ENCODE measurements around the gene HSPB6.
"Not testable (repeated sequence)": the region's sequence is repeated elsewhere in the genome, so short reads cannot be mapped to it uniquely, and the experiment has no call there.

The HSPB6 gene

DNA sequence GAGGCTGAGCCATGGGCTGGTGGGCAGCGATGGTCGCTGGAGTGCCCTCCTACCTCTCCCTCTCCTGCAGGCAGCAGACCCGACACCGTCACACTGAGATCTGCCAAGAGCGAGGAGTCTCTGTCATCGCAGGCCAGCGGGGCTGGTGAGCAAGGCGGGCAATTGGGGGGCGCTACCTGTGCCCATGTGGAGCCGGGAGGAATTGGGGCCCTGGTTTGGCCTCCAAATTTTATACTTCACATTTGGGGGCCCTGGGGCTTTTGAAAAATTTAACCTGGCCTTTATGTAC, 28.5 kb upstream of the HSPB6 start:
- DNase-seq, result no peak

DNA sequence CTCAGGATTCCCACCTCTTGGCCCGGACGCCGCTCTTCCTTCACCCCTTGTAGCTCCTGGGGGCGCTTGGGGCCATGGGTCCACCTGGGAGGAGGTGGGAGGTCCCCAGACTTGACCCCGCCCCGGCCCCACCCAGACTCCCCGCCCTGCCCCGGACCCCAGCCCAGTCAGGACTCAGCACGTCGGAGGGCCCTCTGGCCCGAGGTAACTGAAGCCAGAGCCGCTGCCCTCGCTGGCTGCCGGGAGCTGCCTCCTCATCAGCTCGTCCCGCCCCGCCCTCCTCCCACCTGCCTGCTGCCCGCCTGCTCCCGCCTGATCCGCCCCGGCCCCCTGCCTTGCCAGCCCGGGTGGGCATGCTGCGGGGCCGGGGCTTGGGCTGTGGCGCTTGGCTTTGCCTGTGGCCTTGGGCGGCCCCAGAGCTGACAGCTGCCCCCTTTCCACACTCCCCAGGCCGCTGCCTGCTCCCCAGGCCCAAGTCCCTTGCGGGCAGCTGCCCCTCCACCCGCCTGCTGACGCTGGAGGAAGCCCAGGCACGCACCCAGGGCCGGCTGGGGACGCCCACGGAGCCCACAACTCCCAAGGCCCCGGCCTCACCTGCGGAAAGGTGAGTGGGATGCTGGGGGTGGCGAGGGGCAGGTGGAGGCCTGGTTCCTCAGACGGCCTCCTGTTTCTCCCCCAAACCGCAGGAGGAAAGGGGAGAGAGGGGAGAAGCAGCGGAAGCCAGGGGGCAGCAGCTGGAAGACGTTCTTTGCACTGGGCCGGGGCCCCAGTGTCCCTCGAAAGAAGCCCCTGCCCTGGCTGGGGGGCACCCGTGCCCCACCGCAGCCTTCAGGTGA, 27.9 kb upstream of the HSPB6 start:
- no peak for DNase-seq

DNA sequence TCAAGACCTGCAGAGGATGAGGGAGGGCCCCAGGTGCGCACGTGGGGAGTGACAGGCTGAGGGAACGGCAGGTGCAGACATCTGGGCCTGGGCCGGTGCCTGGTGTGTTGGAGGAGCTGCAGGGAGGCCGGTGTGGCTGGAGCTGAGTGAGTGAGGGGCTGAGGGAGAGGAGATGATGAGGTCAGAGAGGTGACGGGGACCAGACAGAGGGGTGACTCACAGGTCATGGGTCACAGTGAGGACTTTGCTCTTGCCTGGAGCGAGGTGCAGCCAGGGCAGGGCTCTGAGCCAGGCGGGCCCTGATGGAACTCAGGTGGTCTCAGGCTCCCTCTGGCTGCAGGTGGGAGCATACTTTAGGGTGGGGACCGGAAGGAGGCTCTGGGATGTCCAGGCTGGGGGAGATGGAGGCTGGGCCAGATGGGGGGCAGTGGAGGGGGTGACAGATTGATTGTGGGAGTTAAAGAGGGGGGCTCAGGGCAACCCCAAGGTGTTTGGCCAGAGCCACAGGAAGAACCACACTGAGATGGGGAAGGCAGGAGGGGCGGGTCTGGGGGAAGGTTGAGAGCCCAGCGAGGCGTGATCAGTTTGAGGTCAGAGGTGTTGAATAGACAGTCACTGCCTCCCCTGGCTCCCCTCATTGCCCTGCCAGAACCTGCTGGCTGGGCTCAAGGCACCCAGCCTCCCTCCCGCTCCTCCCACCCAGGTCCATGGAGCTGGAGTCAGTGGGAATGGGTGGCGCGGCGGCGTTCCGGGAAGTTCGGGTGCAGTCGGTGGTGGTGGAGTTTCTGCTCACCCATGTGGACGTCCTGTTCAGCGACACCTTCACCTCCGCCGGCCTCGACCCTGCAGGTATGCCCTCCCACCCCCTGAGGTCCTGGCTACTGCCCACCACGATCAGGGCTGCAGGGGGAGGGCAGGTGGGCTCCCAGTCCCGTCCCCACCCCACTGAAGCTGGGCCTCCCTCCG, 26.9 kb upstream of the HSPB6 start:
- DNase-seq, result no peak

DNA sequence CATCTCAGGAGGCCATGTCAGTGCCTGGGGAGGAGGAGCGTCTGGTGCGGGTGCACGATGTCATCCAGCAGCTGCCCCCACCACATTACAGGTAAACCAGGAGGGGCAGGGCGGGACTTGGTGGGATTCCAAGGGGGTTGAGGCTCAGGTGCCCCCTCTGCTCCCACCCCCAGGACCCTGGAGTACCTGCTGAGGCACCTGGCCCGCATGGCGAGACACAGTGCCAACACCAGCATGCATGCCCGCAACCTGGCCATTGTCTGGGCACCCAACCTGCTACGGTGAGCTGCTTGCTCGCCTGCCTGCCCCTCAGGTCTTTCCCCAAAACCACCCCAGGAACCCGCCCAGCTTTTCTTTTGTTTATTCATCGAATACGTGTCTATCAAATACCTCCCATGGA, 25.8 kb upstream of the HSPB6 start:
- no peak for DNase-seq

DNA sequence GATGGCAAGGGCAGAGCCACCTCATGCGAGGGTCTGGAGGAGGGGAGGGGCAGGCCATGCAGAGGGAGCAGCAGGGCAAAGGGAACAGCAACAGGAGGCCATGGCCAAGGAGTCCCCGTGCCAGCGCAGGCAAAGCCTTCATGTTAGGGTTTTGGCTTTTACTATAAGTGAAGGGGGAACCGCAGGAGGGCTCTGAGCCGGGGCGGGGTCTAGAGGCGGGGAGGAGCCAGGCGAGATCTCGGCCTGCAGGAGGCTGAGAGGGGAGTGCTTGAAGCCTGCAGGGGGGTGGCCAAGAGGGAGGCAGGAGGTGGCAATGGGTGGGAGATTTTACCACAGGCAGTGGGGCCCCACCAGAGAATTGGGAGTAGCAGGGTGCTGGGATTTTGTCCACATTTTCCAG, 24.8 kb upstream of the HSPB6 start:
- no peak for DNase-seq

DNA sequence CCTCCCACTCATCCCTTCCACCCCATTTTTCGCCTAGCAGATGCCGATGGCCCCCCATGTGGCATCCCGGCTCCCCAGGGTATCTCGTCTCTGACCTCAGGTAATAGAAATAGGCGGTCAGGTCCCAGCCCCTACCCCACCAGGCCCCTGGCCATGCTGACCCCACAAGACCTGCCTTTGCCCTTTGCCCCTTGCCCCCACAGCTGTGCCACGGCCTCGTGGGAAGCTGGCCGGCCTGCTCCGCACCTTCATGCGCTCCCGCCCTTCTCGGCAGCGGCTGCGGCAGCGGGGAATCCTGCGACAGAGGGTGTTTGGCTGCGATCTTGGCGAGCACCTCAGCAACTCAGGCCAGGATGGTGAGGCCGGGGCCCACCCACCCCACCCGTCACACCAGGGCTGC, 23.9 kb upstream of the HSPB6 start:
- DNase-seq, result no peak

DNA sequence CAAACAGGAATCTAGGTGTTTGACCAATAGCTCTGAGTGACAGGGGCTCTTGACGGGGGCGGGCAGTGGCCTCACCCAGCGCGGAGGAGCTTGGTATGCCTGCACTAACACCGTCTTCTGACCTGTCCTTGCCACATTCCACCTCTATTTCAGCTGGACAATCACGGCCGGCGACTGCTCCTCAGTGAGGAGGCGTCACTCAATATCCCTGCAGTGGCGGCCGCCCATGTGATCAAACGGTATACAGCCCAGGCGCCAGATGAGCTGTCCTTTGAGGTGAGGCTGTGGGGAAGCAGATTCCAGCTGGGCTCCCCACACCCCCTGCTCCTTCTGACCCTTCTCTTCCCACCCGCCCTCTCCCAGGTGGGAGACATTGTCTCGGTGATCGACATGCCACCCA, 23.2 kb upstream of the HSPB6 start:
- DNase-seq, result no peak

DNA sequence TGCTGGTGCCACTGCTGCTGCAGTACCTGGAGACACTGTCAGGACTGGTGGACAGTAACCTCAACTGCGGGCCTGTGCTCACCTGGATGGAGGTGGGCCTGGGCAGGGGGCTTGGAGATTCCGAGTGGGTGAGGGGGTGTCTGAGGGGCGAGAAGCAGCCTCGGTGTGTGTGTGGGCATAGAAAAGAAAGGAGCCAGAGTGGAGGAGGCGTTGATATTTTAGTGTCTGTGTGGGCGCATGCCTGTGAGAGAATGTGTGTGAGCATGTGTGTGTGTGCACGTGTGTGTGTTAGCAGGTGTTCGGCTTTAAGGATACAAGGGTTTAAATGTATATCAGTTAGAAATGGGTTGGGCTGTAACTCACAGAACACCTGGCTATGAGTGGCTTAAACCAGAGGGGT, 22.2 kb upstream of the HSPB6 start:
- DNase-seq, result no peak

DNA sequence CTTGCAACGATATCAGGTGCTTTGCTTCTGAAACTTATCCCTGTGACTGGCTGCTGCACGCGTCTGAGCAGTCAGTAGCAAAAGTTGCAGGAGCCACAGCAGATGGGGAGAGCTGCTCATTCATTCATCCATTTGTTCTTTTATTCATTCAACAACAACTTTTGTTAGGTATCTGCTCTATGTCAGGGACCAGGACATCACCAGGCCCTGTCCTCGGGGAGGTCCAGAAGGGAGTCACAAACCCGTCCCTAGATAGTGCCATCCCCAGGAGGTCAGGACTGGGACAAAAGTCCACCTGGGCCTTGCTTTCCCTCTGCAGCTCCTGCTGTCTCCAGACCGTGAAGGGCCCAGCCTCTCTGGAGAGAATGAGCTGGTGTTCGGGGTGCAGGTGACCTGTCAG, 21.1 kb upstream of the HSPB6 start:
- DNase-seq, result no peak

DNA sequence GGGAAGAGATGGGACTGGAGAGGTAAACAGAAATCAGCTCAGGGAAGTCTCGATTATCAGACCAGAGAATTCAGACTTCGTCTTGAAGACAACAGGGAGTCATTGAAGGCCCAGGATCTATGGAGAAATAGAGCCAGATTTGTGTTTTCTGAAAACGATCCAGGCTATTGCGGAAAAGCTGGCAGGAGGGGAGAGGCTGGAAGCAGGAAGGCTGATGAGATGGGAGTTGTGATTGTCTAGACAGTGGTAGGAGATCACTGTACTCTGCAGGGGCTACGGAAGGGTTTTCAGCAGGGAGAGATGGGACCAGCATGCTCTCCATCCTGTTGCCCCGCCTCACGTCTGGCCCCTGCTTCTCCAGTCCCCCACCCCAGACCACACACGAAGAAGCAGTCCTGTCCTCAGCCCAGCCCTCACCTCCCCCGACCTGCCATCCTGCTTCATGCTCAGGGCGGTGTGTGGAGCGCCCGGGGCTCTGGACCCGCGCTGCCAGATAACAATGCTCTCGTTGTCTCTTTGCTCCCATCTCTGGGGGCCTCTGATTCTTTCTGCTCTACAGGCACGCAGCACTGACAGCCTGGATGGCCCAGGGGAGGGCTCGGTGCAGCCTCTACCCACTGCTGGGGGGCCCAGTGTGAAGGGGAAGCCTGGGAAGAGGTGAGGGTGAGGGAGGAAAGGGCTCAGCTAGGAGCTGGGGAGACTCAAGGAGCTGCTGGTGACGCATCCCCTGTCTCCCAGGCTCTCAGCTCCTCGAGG, 20.4 kb upstream of the HSPB6 start:
- DNase-seq, result no peak

DNA sequence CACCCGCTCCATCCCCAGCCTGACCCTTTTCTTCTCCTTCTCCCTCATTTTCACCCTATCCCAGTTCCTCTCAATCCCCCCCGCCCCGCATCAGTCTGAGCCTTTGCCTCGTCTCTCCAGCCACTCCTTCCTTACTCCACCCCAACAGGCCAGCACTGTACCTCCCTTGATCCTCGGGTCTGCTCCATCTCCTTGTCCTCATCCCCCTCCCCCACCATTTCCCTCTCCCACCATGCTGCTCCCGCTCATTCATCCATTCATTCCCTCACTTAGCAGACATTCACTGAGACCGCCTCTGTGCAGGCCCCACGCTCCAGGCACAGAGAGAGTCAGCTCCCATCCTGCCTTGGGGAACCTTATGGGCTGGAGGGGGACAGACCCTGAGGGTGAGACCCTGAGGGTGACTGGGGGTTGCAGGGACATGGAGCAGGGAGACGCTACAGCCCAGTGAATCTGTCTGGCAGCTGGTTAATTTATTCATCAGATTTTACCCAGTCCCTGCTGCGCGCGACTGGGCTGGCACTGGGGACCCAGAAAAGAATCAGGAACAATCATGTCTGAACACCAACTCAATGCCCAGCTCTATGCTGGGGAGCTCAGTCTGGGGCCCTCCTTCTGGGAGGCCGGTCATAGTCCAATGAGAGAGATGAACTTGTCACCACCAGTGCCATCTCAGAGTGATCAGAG, 19.4 kb upstream of the HSPB6 start:
- DNase-seq, result no peak

DNA sequence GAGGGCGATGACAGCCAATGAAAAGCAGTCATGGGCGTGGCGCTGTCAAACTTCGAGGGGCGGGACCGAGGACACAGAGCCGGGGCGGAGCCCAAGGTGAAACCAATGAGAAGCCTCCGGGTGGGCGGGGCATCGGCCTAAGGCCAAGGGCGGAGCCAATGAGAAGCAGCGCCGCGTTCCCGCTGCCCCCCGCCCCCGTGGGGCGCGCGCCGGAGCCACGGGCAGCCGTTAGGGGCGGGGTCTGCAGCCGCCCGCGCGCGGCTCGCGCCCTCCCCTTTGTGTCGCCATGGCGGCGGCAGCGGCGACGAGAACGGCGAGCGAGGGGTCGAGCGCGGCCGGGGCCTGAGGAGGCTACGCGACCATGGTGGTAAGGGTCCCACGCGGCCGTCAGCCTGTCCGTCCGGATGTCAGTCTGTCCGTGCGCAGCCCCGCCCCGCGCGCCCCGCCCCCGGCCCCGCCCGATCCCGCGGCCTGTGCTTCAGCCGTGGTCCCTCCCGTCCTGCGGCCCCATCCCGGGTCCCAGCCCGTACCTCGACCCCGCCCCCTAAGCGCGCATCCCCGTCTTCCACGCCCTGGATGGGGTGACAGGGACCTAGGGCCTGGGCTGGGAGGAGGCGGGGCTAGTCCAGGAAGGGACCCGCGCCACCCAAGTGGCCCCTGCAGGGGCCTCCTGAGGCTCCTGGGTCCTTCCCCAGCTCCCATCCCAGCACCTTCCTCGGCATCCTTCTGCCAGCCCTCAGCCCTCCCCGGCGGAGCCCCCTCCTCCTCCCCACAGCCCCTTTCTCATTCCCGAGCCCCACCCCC, 18.7 kb upstream of the HSPB6 start, which contains the start of gene ARHGAP33:
TSS of gene ARHGAP33 (plus strand) at position 267 of the 804 bp plus-strand sequence. CDS start at position 362, 95 bp downstream.
- DNase-seq, result peak; percentile 97

DNA sequence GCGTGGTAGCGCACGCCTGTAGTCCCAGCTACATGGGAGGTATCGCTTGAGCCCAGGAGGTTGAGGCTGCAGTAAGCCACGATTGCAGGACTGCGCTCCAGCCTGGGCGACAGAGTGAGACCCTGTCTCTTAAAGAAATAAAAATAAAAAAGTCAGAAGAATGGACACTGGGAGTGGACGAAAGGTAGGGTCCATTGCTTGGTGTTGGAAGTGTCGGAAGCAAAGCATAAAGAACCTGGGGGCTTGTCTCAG, 18.1 kb upstream of the HSPB6 start:
- no peak for DNase-seq

DNA sequence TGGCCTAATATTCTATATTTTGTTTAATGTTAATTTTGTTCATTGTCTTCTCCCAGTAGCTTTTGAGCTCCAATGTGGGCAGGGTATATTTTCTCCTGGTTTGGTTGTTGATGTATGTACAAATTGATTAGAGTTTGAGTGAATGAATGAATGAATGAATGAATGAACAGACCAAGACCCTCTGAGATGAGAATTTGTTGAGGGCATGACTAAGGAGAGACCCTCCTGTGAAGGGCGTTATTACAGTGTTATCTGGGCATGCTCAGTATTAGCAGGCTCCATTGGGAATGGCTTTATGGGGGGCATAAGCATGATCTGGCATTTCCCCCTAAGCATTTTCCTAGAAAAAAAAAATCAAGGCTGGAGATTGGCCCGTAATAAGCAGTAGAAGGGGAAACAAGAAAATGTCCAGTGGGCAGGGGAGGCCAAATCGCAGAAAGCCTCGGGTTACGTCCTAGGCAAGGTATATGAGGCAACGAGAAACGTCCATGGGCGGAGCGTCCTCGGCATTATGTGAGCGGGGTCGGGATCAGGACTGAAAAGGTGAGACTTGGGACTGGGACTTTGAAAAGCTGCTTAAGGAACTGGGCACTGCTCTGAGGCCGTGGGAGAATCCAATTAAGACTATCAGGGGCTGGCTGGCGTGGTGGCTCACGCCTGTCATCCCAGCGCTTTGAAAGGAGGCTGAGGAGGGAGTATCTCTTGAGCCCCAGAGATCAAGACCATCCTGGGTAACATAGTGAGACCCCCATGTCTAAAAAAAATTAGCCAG, 17.6 kb upstream of the HSPB6 start:
- no peak for DNase-seq

DNA sequence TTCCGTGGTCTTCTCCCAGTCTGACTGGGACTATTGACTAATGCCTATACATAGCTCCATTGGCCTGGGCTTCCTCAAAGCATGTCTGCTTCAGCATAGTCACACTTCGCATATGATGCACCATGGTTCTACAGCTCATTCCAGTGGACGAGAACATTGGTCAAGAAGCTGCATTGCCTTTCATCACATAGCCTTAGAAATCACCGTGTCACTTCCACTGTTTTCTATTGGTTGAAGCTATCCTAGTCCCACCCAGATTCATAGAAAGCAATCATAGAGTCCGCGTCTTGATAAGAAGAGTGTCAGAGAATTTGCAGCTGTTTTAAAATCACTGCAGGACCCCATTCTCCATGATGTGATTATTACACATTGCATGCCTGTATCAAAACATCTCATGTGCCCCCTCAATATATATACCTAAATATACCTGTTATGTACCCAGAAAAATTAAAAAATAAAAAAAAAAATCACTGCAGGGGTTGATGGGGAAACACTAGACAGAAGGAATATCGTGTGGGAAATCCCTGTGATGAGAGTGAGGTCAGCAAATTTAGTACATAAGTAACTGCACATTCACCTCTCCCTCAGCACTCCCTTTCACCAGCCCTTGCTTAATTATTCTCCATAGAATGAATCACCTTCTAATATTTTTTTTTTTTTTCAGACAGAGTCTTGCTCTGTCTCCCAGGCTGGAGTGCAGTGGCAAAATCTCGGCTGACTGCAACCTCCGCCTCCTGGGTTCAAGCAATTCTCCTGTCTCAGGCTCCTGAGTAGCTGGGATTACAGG, 16.4 kb upstream of the HSPB6 start:
- DNase-seq, result peak; percentile 12

DNA sequence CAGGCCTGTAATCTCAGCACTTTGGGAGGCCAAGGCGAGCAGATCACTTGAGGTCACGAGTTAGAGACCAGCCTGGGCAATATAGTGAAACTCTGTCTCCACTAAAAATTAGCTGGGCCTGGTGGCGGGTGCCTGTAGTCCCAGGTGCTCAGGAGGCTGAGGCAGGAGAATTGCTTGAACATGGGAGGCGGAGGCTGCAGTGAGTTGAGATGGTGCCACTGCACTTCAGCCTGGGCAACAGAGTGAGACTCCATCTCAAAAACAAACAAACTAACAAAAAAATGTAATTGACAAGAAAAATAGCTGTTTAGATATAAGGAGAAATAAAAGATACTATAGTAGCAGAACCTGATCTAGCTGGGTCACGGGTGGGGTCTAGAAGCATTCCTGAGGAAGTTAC, 15.5 kb upstream of the HSPB6 start:
- not testable (repeated sequence) for DNase-seq

DNA sequence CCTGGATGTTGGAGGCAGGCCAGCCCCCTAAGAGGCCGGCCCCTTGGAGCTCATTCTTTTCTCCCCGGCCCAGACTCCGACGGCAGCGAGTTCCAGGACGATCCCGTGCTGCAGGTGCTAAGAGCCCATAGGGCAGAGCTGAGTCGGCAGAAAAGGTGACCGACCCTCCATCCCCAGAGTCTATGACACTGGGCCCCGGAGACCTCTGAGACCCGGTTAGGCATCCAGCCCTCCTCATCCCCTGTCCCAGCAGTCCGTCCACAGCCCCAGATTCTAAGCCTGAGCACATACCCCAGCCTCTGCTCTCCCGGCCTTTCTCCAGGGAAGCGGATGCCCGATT, 11.2 kb upstream of the HSPB6 start:
- no peak for DNase-seq

DNA sequence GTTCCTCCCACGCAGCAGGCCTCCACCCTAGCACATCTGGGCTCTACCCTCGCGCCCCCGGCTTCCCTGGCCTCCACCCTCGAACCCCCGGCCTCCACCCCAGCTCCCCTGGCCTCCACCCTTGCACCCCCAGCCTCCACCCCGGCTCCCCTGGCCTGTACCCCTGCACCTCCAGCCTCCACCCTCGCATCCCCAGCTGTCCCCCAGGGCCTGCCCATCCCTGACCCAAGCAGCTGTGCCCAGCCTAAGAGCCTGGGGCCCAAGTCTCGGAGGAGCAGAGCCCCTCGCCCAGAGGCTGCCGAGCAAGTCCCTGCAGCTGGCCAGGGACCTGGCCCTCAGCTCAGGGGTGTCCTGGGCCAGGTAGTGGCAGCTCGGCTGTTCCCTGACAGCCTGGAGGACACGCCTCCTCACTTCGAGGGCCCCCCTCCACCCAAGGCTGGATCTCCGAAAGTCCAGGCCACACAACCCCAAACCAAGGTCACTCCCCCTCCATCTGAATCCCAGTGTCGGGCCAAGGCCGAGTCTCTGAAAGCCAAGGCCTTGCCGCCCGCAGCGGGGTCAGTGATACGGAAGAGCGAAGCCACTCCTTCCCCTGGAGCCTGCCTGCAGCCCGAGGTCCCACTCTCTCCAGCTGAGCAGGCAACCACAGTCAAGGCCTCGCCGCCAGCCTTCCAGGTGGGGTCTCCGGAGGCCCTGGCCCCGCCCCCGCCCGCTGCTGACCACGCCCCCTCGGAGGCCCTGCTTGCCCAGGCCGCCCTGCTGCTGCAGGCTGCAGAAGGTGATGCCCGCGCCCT, 10.7 kb upstream of the HSPB6 start:
- no peak for DNase-seq

DNA sequence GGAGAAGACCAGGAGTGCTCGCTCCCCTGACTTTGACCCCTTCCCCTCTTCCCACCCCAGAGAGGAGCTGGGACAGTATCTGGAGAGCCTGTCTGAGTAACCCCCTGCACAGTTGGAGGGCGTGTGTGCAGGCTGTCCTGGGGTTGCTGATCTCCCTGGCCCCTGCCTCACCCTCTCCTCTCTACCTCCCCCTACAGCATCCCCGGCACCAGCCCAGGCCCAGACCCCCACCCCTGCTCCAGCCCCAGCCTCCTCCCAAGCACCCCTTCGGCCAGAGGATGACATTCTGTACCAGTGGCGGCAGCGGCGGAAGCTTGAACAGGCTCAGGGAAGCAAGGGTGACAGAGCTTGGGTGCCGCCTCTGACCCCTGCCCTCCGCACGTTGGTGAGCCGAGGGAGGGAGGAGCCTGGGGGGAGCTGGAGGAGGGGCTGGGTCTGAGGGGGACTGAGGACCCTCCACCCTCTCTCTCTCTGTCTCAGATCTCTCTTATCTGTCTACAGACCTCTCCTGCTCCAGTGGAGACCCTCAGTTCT, 9.8 kb upstream of the HSPB6 start:
- DNase-seq, result no peak

All from fibroblast of skin of right biceps (primary cell).